HepG2 (cell line): ENCODE results near the gene ISG20L2. TPM values are rescaled to one million over a fixed set of nuclear protein-coding genes. Genes with fewer than 3 reads are reported as not detected.

ENCODE experiments used
- ATF1 ChIP-seq: IDR thresholded peaks from 2 replicates; pipeline ENCODE4 v1.6.1; 2016; ENCODE audit warnings: mild to moderate bottlenecking, control low read depth
- CEBPG ChIP-seq: IDR thresholded peaks from 2 replicates; pipeline ENCODE4 v1.6.1; 2016
- FOSL2 ChIP-seq: sonication (generic); formaldehyde crosslinking; IDR thresholded peaks from 2 replicates; pipeline ENCODE4 v1.4.0; 2020; ENCODE audit warnings: missing genetic modification reagents
- HHEX ChIP-seq: IDR thresholded peaks from 2 replicates; pipeline ENCODE4 v1.6.1; 2016; ENCODE audit warnings: control low read depth
- MXD4 ChIP-seq: IDR thresholded peaks from 2 replicates; pipeline ENCODE4 v1.6.1; 2016; ENCODE audit warnings: mild to moderate bottlenecking, missing biosample characterization, missing genetic modification reagents
- NFKBIZ ChIP-seq: IDR thresholded peaks from 2 replicates; pipeline ENCODE4 v1.6.1; 2018; ENCODE audit warnings: missing genetic modification reagents, missing compliant biosample characterization
- NR1H2 ChIP-seq: sonication (generic); formaldehyde crosslinking; IDR thresholded peaks from 2 replicates; pipeline ENCODE4 v1.8.1; 2022; ENCODE audit warnings: low read depth, missing genetic modification reagents, borderline replicate concordance
- ONECUT2 ChIP-seq: sonication (generic); formaldehyde crosslinking; IDR thresholded peaks from 2 replicates; pipeline ENCODE4 v1.4.0; 2020; ENCODE audit warnings: missing genetic modification reagents
- PAF1 ChIP-seq: IDR thresholded peaks from 2 replicates; pipeline ENCODE4 v1.6.1; 2016; ENCODE audit warnings: missing genetic modification reagents, missing compliant biosample characterization
- PLSCR1 ChIP-seq: sonication (generic); formaldehyde crosslinking; IDR thresholded peaks from 2 replicates; pipeline ENCODE4 v1.5.0; 2020; ENCODE audit warnings: missing genetic modification reagents, mild to moderate bottlenecking, borderline replicate concordance
- SP1 ChIP-seq, 2 experiments: fragments of 450-650 bp in 1 of 2; sonication (generic) in 1 of 2; formaldehyde crosslinking in 1 of 2; IDR thresholded peaks; 2 replicates each; pipeline versions ENCODE4 v1.4.0 to v1.6.1; 2016 to 2020; ENCODE audit warnings: missing genetic modification reagents in 1 of 2
- STAG1 ChIP-seq: sonication (generic); formaldehyde crosslinking; IDR thresholded peaks from 2 replicates; pipeline ENCODE4 v1.4.0; 2020; ENCODE audit warnings: missing genetic modification reagents
- TCF7 ChIP-seq: sonication (generic); IDR thresholded peaks from 2 replicates; pipeline ENCODE4 v1.6.1; 2016; ENCODE audit warnings: antibody characterized with exemption, low read depth
- ZBTB8A ChIP-seq: sonication (generic); formaldehyde crosslinking; IDR thresholded peaks from 2 replicates; pipeline ENCODE4 v1.4.0; 2020; ENCODE audit warnings: mild to moderate bottlenecking, low read depth, missing genetic modification reagents, borderline replicate concordance
- ZFX ChIP-seq: sonication (generic); formaldehyde crosslinking; IDR thresholded peaks from 2 replicates; pipeline ENCODE4 v1.4.0; 2020; ENCODE audit warnings: mild to moderate bottlenecking, low read depth, missing genetic modification reagents, moderate library complexity
- ZNF605 ChIP-seq: sonication (generic); formaldehyde crosslinking; IDR thresholded peaks from 2 replicates; pipeline ENCODE4 v1.8.0; 2022; ENCODE audit warnings: mild to moderate bottlenecking, missing genetic modification reagents
- ZNF788 ChIP-seq: sonication (generic); formaldehyde crosslinking; IDR thresholded peaks from 2 replicates; pipeline ENCODE4 v1.5.0; 2020; ENCODE audit warnings: mild to moderate bottlenecking, missing genetic modification reagents, borderline replicate concordance
- polyA plus RNA-seq, 8 experiments: library from polyadenylated mRNA; depleted of rRNA in 3 of 8; stranded (reverse) in 7 of 8; unstranded in 1 of 8; fragments of >200 nt; fragmentation: Illumina TruSeq in 4 of 8; extraction: Trizol in 4 of 8; gene quantifications; 2 replicates each; pipeline versions ENCODE4 v1.2.1 to v1.2.3, GENCODE V29; 2011 to 2016; ENCODE audit warnings: low read depth in 4 of 8, missing spikeins in 1 of 8, mixed read lengths in 1 of 8; ENCODE audit not compliant: insufficient read depth in 1 of 8
- total RNA-seq, 5 experiments: library from RNA; depleted of rRNA; stranded (reverse); fragments of >200 nt; fragmentation: Illumina TruSeq; extraction: Trizol; gene quantifications; 2 replicates each; pipeline ENCODE4 v1.2.3, GENCODE V29; 2016; ENCODE audit warnings: low read depth in 1 of 5
- TF ChIP-seq, protein P1 (sequence below): IDR thresholded peaks from 2 replicates; pipeline ENCODE4 v1.6.1; 2016; ENCODE audit warnings: missing compliant biosample characterization, missing genetic modification reagents, borderline replicate concordance
- TF ChIP-seq, protein P2 (sequence below): sonication (generic); formaldehyde crosslinking; IDR thresholded peaks from 2 replicates; pipeline ENCODE4 v1.4.0; 2020; ENCODE audit warnings: mild to moderate bottlenecking, missing genetic modification reagents
- TF ChIP-seq, protein P3 (sequence below): IDR thresholded peaks from 2 replicates; pipeline ENCODE4 v1.6.1; 2016; ENCODE audit warnings: mild to moderate bottlenecking
- TF ChIP-seq, protein P4 (sequence below): IDR thresholded peaks from 2 replicates; pipeline ENCODE4 v1.6.1; 2012; ENCODE audit warnings: low read depth, low read length, improper control_type of control experiment

Gene ISG20L2
- total and polyA plus RNA-seq, 2 of the 13 experiments (the other 11 are each of a cell fraction or from before 2014, with no cell fraction given) = 19.8 to 21.3 TPM

- 0 out of 2 replicates have a peak, but pooled peaks have one; percentile 13 for TF ChIP-seq CEBPG (CRISPR knock-in tag)
- TF ChIP-seq, protein P1, sequence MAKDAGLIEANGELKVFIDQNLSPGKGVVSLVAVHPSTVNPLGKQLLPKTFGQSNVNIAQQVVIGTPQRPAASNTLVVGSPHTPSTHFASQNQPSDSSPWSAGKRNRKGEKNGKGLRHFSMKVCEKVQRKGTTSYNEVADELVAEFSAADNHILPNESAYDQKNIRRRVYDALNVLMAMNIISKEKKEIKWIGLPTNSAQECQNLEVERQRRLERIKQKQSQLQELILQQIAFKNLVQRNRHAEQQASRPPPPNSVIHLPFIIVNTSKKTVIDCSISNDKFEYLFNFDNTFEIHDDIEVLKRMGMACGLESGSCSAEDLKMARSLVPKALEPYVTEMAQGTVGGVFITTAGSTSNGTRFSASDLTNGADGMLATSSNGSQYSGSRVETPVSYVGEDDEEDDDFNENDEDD (CRISPR knock-in tag) = peak; percentile 75; the same call in 1 of the 2 replicates
- TF ChIP-seq, protein P2, sequence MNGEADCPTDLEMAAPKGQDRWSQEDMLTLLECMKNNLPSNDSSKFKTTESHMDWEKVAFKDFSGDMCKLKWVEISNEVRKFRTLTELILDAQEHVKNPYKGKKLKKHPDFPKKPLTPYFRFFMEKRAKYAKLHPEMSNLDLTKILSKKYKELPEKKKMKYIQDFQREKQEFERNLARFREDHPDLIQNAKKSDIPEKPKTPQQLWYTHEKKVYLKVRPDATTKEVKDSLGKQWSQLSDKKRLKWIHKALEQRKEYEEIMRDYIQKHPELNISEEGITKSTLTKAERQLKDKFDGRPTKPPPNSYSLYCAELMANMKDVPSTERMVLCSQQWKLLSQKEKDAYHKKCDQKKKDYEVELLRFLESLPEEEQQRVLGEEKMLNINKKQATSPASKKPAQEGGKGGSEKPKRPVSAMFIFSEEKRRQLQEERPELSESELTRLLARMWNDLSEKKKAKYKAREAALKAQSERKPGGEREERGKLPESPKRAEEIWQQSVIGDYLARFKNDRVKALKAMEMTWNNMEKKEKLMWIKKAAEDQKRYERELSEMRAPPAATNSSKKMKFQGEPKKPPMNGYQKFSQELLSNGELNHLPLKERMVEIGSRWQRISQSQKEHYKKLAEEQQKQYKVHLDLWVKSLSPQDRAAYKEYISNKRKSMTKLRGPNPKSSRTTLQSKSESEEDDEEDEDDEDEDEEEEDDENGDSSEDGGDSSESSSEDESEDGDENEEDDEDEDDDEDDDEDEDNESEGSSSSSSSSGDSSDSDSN = peak; percentile 44
- TF ChIP-seq, protein P3, sequence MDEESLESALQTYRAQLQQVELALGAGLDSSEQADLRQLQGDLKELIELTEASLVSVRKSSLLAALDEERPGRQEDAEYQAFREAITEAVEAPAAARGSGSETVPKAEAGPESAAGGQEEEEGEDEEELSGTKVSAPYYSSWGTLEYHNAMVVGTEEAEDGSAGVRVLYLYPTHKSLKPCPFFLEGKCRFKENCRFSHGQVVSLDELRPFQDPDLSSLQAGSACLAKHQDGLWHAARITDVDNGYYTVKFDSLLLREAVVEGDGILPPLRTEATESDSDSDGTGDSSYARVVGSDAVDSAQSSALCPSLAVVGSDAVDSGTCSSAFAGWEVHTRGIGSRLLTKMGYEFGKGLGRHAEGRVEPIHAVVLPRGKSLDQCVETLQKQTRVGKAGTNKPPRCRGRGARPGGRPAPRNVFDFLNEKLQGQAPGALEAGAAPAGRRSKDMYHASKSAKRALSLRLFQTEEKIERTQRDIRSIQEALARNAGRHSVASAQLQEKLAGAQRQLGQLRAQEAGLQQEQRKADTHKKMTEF (CRISPR knock-in tag) = peak; percentile 53; the same call in 1 of the 2 replicates
- no peak for TF ChIP-seq SP1 (IDR thresholded peaks at IDR 0.05)
- TF ChIP-seq SP1 (CRISPR knock-in tag; IDR thresholded peaks at IDR 0.05) = peak; percentile 87
- no peak for TF ChIP-seq NR1H2
- no peak for TF ChIP-seq ZBTB8A (CRISPR knock-in tag)
- peak; percentile 52 for TF ChIP-seq ZNF605 (CRISPR knock-in tag)
- TF ChIP-seq FOSL2 (CRISPR knock-in tag) = peak; percentile 35
- TF ChIP-seq STAG1 = no peak
- no peak for TF ChIP-seq ONECUT2 (CRISPR knock-in tag)
- no peak for TF ChIP-seq HHEX (CRISPR knock-in tag)
- peak; percentile 97 for TF ChIP-seq ATF1 (CRISPR knock-in tag)
- TF ChIP-seq, protein P4, sequence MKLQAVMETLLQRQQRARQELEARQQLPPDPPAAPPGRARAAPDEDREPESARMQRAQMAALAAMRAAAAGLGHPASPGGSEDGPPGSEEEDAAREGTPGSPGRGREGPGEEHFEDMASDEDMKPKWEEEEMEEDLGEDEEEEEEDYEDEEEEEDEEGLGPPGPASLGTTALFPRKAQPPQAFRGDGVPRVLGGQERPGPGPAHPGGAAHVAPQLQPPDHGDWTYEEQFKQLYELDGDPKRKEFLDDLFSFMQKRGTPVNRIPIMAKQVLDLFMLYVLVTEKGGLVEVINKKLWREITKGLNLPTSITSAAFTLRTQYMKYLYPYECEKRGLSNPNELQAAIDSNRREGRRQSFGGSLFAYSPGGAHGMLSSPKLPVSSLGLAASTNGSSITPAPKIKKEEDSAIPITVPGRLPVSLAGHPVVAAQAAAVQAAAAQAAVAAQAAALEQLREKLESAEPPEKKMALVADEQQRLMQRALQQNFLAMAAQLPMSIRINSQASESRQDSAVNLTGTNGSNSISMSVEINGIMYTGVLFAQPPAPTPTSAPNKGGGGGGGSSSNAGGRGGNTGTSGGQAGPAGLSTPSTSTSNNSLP = no peak
- no peak for TF ChIP-seq PAF1 (CRISPR knock-in tag)
- TF ChIP-seq MXD4 (CRISPR knock-in tag) = no peak; the same call in 1 of the 2 replicates
- peak; percentile 45; the same call in 1 of the 2 replicates for TF ChIP-seq ZNF788 (CRISPR knock-in tag)
- no peak for TF ChIP-seq NFKBIZ (CRISPR knock-in tag)
- peak; percentile 79 for TF ChIP-seq ZFX (CRISPR knock-in tag)
- no peak for TF ChIP-seq TCF7
- no peak for TF ChIP-seq PLSCR1 (CRISPR knock-in tag)
These were observed at the start of gene ISG20L2 (continued) for GRCh38 chr1:156728599-156729462.
